Neural crest cell (in vitro differentiated cells): ENCODE data around the gene HSF4. TPM values are rescaled to one million over a fixed set of nuclear protein-coding genes. Genes with fewer than 3 reads are reported as not detected.

ENCODE experiments used
- DNase-seq: peaks from one replicate; pipeline ENCODE4 v3.0.0; 2021; ENCODE audit warnings: low read depth, mixed read lengths, low spot score
- H3K27ac Mint-ChIP-seq: one replicate; pipeline ENCODE4 v1.8.0; 2021; ENCODE audit warnings: mild to moderate bottlenecking, mixed read lengths; ENCODE audit not compliant: unreplicated experiment
- H3K27me3 Mint-ChIP-seq: 2 replicates; pipeline ENCODE4 v1.8.0; 2021; ENCODE audit warnings: low read depth, mild to moderate bottlenecking, mixed read lengths
- H3K36me3 Mint-ChIP-seq: 2 replicates; pipeline ENCODE4 v1.8.0; 2021; ENCODE audit warnings: low read depth, mild to moderate bottlenecking, mixed read lengths
- H3K4me1 Mint-ChIP-seq: 2 replicates; pipeline ENCODE4 v1.8.0; 2021; ENCODE audit warnings: mixed read lengths
- H3K4me3 Mint-ChIP-seq: one replicate; pipeline ENCODE4 v1.8.0; 2021; ENCODE audit warnings: mild to moderate bottlenecking, mixed read lengths
- H3K9me3 Mint-ChIP-seq: 2 replicates; pipeline ENCODE4 v1.8.0; 2021; ENCODE audit warnings: mixed read lengths
- CTCF ChIP-seq: fragments of 200-600 bp; sonication (generic); conservative IDR thresholded peaks from 2 replicates; pipeline ENCODE4 v1.5.0; 2021; ENCODE audit warnings: antibody characterized with exemption, mild to moderate bottlenecking
- total RNA-seq: library from RNA; stranded (reverse); gene quantifications from 2 replicates; pipeline ENCODE4 v1.2.1, GENCODE V29; 2021

Gene HSF4
- total RNA-seq, 1 donor from 2014 or later = 1.3 TPM

DNA sequence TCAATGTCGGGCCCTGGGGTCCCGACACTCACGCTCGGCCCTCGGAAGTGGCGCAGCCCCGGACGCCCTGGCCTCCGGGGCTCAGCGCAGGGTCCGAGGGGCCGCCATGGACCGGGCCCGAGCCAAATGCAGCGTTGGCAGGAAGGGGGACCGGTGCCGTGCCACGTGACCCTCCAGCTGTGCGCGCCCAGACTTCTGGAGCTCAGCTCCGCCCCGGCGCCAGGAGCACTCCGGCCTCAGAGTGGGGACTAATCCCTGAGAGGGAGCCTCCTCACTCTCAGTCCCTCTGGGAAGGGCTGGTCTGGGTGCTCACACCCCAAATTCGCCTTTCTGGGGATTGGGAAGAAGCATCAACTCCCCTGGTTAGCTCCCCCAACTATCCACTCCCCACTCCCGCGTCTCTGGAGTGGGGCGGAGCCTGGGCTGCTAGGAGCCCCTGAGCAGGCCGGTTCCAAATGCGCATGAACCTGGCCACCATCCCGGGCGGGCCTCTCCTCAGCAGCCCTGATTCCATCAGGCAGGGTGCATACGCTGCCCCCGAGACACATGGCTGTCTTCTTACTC is 13.6 kb upstream of the HSF4 start, which contains the start of gene B3GNT9:
Gene B3GNT9, minus strand, starts transcription at position 166 of the 564 bp plus-strand sequence. CDS start 513 bp downstream, outside the sequence.
- DNase-seq = peak; percentile 52
- Mint-ChIP-seq H3K27me3 (peaks cover 53% of the 10 kb centered on the region), H3K4me1 (peaks cover 4% of the 10 kb centered on the region), H3K9me3 (no peaks in the 10 kb centered on the region), H3K36me3 (peaks cover 10% of the 10 kb centered on the region), H3K27ac (no peak within 1 kb of the TSS), H3K4me3 (peak within 1 kb of the TSS; percentile 84)
- no peak for TF ChIP-seq CTCF

DNA sequence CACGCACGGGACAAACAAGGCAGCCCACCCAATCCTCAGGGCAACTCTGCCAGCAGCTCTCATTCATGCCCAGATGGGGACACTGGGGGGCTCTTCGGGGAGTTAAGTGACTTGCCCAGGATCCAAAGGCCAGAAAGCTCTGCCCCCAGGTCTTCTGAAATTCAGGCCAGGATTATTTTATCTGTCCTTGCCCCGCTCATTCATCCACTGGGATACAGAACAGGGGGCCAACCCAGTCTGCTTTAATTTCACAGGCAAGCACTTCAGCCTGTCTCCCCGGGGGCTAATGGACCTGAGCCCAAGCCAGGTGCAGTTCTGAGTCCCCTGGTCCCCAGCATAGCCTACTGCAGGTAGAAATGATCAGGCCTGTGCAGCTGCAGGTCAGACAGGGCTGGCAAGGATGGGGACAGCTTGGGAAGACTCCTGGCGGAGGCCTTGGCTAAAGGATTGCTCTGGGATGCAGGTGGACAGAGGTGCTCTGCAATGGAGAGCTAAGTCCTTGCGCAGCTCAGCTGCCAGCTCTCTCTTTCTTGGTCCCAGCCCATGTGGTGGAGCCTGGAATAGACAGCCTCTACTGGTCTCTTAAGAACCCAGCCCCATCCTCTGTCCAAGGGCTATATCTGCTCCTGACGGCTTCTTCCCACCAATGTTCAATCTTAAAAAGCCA is 13.0 kb upstream of the HSF4 start:
- DNase-seq = no peak
- peaks cover 59% of the 10 kb centered on the region for H3K27me3 Mint-ChIP-seq
- peak; percentile 13 for TF ChIP-seq CTCF
- H3K9me3 Mint-ChIP-seq = no peaks in the 10 kb centered on the region
- H3K36me3 Mint-ChIP-seq = peaks cover 10% of the 10 kb centered on the region
- H3K4me1 Mint-ChIP-seq = peaks cover 4% of the 10 kb centered on the region
- no peak overlapping the region for H3K27ac Mint-ChIP-seq
- peak overlapping the region; percentile 84 for H3K4me3 Mint-ChIP-seq

GRCh38 chr16:67154578-67155294 is 9.8 kb upstream of the HSF4 start:
- Mint-ChIP-seq H3K27me3 (peaks cover 84% of the 10 kb centered on the region), H3K36me3 (no peaks in the 10 kb centered on the region), H3K27ac (no peak overlapping the region), H3K4me1 (peaks cover 12% of the 10 kb centered on the region), H3K4me3 (no peak overlapping the region), H3K9me3 (no peaks in the 10 kb centered on the region)
- TF ChIP-seq CTCF = no peak
- DNase-seq = no peak

DNA sequence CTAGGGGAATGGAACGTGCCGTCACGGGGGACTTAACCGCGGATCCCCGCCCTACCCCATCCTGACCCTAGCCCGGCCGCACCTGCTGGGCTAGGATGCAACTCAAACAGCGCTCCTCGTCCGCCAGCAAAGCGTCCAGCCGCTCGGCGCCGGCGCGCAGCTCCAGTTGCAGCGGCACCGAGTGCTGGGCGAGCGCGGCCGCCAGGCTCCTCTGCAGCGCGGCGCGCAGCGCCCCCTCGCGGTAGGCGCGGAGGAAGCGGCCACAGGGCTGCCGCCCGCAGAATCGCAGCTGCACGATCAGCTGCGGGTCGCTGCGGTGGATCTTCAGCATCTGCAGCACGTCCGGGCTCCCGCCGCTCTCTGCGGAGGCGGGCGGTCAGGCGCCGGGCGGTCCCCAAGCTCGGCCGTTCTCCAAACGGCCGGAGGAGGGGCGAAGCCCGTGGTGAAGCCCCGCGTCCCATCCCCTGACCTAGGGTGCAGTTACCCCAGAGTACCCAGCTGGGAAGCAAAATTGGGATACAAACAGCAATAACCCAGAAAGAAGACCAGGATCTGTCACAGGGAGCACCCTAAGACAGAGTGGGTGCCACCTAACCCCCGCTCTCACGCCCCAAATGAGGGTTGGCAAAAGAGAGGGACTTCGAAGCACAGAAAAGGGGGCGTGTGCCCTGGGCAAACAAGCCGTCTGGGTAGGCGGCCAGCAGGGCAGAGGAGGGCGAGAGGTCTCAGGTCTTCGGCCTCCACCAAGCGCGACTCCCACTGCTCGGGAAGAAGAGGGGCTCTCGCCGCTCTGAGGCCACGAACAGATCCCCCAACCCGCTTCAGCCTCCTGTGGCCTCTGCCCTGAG is 9.0 kb upstream of the HSF4 start:
- H3K4me3 Mint-ChIP-seq = peak overlapping the region; percentile 67
- peak; percentile 95 for TF ChIP-seq CTCF
- H3K27me3 Mint-ChIP-seq = peaks cover 92% of the 10 kb centered on the region
- H3K9me3 Mint-ChIP-seq = no peaks in the 10 kb centered on the region
- H3K36me3 Mint-ChIP-seq = no peaks in the 10 kb centered on the region
- no peak overlapping the region for H3K27ac Mint-ChIP-seq
- DNase-seq = peak; percentile 84
- peaks cover 12% of the 10 kb centered on the region for H3K4me1 Mint-ChIP-seq
